Cardiac muscle cell (in vitro differentiated cells and primary cell): ENCODE results near the gene PLA2G1B. TPM values are rescaled to one million over a fixed set of nuclear protein-coding genes. Genes with fewer than 3 reads are reported as not detected.

Experiments used
- DNase-seq, 2 donors: peaks; one replicate each; pipeline versions ENCODE4 v3.0.0 to v3.0.0-alpha.2; 2010 to 2017; ENCODE audit warnings: low read depth in 1 of 2, low spot score in 1 of 2
- H3K27ac ChIP-seq: fragments of 200-600 bp; sonication (generic); 2 replicates; pipeline ENCODE4 v1.5.1; 2016
- H3K27me3 ChIP-seq: fragments of 200-600 bp; sonication (generic); 2 replicates; pipeline ENCODE4 v1.6.0; 2016; ENCODE audit warnings: control low read depth
- H3K36me3 ChIP-seq: fragments of 200-600 bp; sonication (generic); 2 replicates; pipeline ENCODE4 v1.5.1; 2016; ENCODE audit warnings: control low read depth
- H3K4me1 ChIP-seq: fragments of 200-600 bp; sonication (generic); 2 replicates; pipeline ENCODE4 v1.8.1; 2017; ENCODE audit warnings: low read depth, mild to moderate bottlenecking, mixed run types
- H3K4me3 ChIP-seq: fragments of 200-600 bp; sonication (generic); 2 replicates; pipeline ENCODE4 v1.5.1; 2016; ENCODE audit warnings: mild to moderate bottlenecking
- H3K9me3 ChIP-seq: fragments of 200-600 bp; sonication (generic); 2 replicates; pipeline ENCODE4 v1.5.1; 2017; ENCODE audit warnings: low read depth, mild to moderate bottlenecking, control low read depth
- CTCF ChIP-seq: IDR thresholded peaks from 2 replicates; pipeline ENCODE4 v1.5.1; 2012; ENCODE audit warnings: low read depth, mild to moderate bottlenecking, low read length
- polyA plus RNA-seq: library from polyadenylated mRNA; unstranded; fragments of >200 nt; fragmentation: Nextera tagmentation; extraction: Ambion mirVana; gene quantifications from 2 replicates; pipeline ENCODE4 v1.2.1, GENCODE V29; 2016
- total RNA-seq: library from RNA; depleted of rRNA; stranded (reverse); fragments of >200 nt; gene quantifications from 2 replicates; pipeline ENCODE4 v1.2.3, GENCODE V29; 2016

The PLA2G1B gene
- total and polyA plus RNA-seq, 2 experiments from 2014 or later, result not detected

DNA sequence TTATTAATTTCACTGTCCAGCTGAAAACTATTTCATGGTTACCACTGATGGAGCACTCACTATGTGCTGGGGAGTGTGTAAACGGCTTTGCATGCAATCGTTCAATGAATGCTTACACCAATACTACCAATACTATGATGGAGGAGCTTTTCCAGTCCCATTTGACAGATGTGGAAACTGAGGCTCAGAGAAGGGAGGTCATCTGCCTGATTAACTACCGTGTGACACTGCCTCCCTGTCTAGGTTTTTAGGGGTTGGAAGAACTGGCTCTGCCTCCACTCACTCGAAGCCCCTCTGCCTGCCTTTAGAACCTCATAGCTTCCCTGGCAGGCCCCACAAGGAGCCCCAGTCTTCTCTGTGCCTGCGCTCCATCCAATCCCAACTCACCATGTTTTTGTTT, 29.5 kb upstream of the PLA2G1B start:
- H3K27me3 ChIP-seq, result no peaks in the 10 kb centered on the region
- no peak for TF ChIP-seq CTCF
- no peak overlapping the region for H3K4me3 ChIP-seq
- H3K36me3 ChIP-seq, result peaks cover 29% of the 10 kb centered on the region
- DNase-seq, result no peak
- H3K27ac ChIP-seq, result no peak overlapping the region
- H3K4me1 ChIP-seq, result peaks cover 6% of the 10 kb centered on the region
- H3K9me3 ChIP-seq, result no peaks in the 10 kb centered on the region

GRCh38 chr12:120356567-120357030, 29.0 kb upstream of the PLA2G1B start:
- Histone ChIP-seq H3K27ac (no peak overlapping the region), H3K36me3 (peaks cover 29% of the 10 kb centered on the region), H3K9me3 (no peaks in the 10 kb centered on the region), H3K4me1 (peaks cover 4% of the 10 kb centered on the region), H3K4me3 (no peak overlapping the region), H3K27me3 (no peaks in the 10 kb centered on the region)
- TF ChIP-seq CTCF, result peak; percentile 88
- DNase-seq, result peak; percentile 79 to 93

- Histone ChIP-seq H3K27me3 (no peaks in the 10 kb centered on the region), H3K4me1 (no peaks in the 10 kb centered on the region), H3K4me3 (no peak overlapping the region), H3K27ac (no peak overlapping the region), H3K36me3 (peaks cover 35% of the 10 kb centered on the region), H3K9me3 (no peaks in the 10 kb centered on the region)
- TF ChIP-seq CTCF, result no peak
- no peak for DNase-seq
These were observed 26.2 kb upstream of the PLA2G1B start for GRCh38 chr12:120353556-120354317.

GRCh38 chr12:120353136-120353535, 25.6 kb upstream of the PLA2G1B start:
- no peak for TF ChIP-seq CTCF
- Histone ChIP-seq H3K4me1 (no peaks in the 10 kb centered on the region), H3K4me3 (no peak overlapping the region), H3K27ac (no peak overlapping the region), H3K36me3 (peaks cover 35% of the 10 kb centered on the region), H3K27me3 (no peaks in the 10 kb centered on the region), H3K9me3 (no peaks in the 10 kb centered on the region)
- no peak for DNase-seq

DNA sequence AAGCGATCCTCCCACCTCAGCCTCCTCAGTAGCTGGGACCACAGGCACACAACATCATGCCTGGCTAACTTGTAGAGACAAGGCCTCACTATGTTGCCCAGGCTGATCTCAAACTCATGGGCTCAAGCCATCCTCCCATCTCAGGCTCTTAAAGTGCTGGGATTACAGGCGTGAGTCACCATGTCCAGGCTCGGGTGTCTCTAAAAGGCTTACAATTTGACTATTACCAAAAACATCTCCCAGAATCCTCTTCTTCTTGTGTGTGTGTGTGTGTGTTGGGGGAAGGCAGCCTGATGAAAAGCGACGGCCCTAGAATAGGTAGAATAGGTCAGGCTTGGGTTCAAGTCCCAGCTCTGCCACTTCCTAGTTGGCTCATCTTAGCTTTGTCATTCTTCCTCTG, 24.5 kb upstream of the PLA2G1B start:
- Histone ChIP-seq H3K4me3 (no peak overlapping the region), H3K9me3 (no peaks in the 10 kb centered on the region), H3K27ac (no peak overlapping the region), H3K4me1 (no peaks in the 10 kb centered on the region), H3K27me3 (no peaks in the 10 kb centered on the region), H3K36me3 (peaks cover 30% of the 10 kb centered on the region)
- peak in 1 of 2 donors; percentile 27 for DNase-seq
- TF ChIP-seq CTCF, result no peak
